K562 (cell line): ENCODE results near the gene USP12. TPM values are rescaled to one million over a fixed set of nuclear protein-coding genes. Genes with fewer than 3 reads are reported as not detected.
"Not testable (repeated sequence)": the region's sequence is repeated elsewhere in the genome, so short reads cannot be mapped to it uniquely, and the experiment has no call there.

Experiments used
- ATAC-seq: fragments of 200-7000 bp; cut with Tn5 transposase; 3 replicates; pipeline ENCODE4 v1.9.1; 2020; ENCODE audit warnings: moderate library complexity
- BruUV-seq: library from RNA; stranded (reverse); fragments of 400-500 nt; replicated peaks from 2 replicates; lab custom pipeline; 2021; lab: Mats Ljungman, UMichigan
- CTCF ChIA-PET: fragments of 300-600 bp; formaldehyde crosslinking; extraction: SDS; loops from one replicate; lab custom pipeline; 2021; ENCODE audit warnings: low intra/inter-chr PET ratio; lab: Yijun Ruan, JAX
- POLR2A ChIA-PET: fragments of 300-600, 350-650 bp; sonication (Branson Sonifier 250); formaldehyde crosslinking; extraction: SDS; loops from one replicate; lab custom pipeline; 2021; ENCODE audit warnings: antibody characterized with exemption, inconsistent platforms; lab: Yijun Ruan, JAX
- DNase-seq, 4 experiments: peaks; one replicate each; pipeline versions ENCODE4 v3.0.0 to v3.0.0-alpha.2; 2011 to 2018; ENCODE audit warnings: low spot score in 3 of 4, mixed read lengths in 3 of 4; ENCODE audit errors: extremely low read depth in 1 of 4
- FAIRE-seq: peaks from 2 replicates; lab custom pipeline; 2011; peaks lifted over from hg19 to GRCh38; lab: Jason Lieb, UNC
- H2AFZ ChIP-seq: 2 replicates; pipeline ENCODE4 v1.6.0; 2011; ENCODE audit warnings: low read depth, low read length, control low read depth, inconsistent platforms
- H3K27ac ChIP-seq: fragments of 200-600 bp; 3 replicates; pipeline ENCODE4 v1.8.0; 2011; ENCODE audit warnings: low read depth, mild to moderate bottlenecking, control low read depth, inconsistent platforms, low read length, moderate library complexity, mixed read lengths; ENCODE audit errors: extremely low read depth
- H3K27me3 ChIP-seq, 2 experiments: fragments of 300-600 bp in 1 of 2; 2 replicates in 1 of 2; 3 replicates in 1 of 2; pipeline versions ENCODE4 v1.6.0 to v1.8.0; 2011; ENCODE audit warnings: inconsistent platforms in 2 of 2, low read length in 2 of 2, mild to moderate bottlenecking in 1 of 2, mixed read lengths in 1 of 2, moderate library complexity in 1 of 2; ENCODE audit not compliant: control insufficient read depth in 2 of 2, insufficient read depth in 2 of 2
- H3K36me3 ChIP-seq: fragments of 300-600 bp; 3 replicates; pipeline ENCODE4 v1.8.0; 2011; ENCODE audit warnings: mild to moderate bottlenecking, low read length, inconsistent platforms; ENCODE audit not compliant: control insufficient read depth, insufficient read depth
- H3K4me1 ChIP-seq, 2 experiments: fragments of 200-600 bp in 1 of 2; replicated peaks in 1 of 2; 2 replicates in 1 of 2; 3 replicates in 1 of 2; pipeline versions ENCODE4 v1.5.1 to v1.8.0; 2011; ENCODE audit warnings: inconsistent platforms in 2 of 2, low read length in 2 of 2, mild to moderate bottlenecking in 1 of 2, mixed read lengths in 1 of 2, moderate library complexity in 1 of 2; ENCODE audit not compliant: control insufficient read depth in 2 of 2, insufficient read depth in 2 of 2
- H3K4me2 ChIP-seq: 2 replicates; pipeline ENCODE4 v1.6.1; 2011; ENCODE audit warnings: low read length, control low read depth, inconsistent platforms, mixed read lengths; ENCODE audit not compliant: insufficient read depth
- H3K4me3 ChIP-seq: fragments of 200-600 bp; sonication (generic), shearing (Covaris generic); 2 replicates; pipeline ENCODE4 v1.5.1; 2016; ENCODE audit warnings: control low read depth, inconsistent platforms
- H3K79me2 ChIP-seq: fragments of 200-600 bp; 3 replicates; pipeline ENCODE4 v1.8.0; 2011; ENCODE audit warnings: low read length, inconsistent platforms; ENCODE audit not compliant: control insufficient read depth, insufficient read depth
- H3K9ac ChIP-seq, 2 experiments: 2 replicates each; pipeline versions ENCODE4 v1.6.0 to v1.6.1; 2011; ENCODE audit warnings: low read depth in 2 of 2, low read length in 2 of 2, control low read depth in 1 of 2, inconsistent platforms in 1 of 2, mild to moderate bottlenecking in 1 of 2, mixed read lengths in 1 of 2; ENCODE audit not compliant: insufficient read depth in 1 of 2
- H3K9me1 ChIP-seq: one replicate; pipeline ENCODE4 v1.6.0; 2011; ENCODE audit warnings: inconsistent platforms, mild to moderate bottlenecking, low read length, moderate library complexity; ENCODE audit not compliant: control insufficient read depth, insufficient read depth
- H3K9me3 ChIP-seq: replicated peaks from 2 replicates; pipeline ENCODE4 v1.5.1; 2011; ENCODE audit warnings: low read depth, low read length, inconsistent platforms; ENCODE audit not compliant: control insufficient read depth, insufficient read depth
- H4K20me1 ChIP-seq: replicated peaks from 2 replicates; pipeline ENCODE4 v1.6.1; 2011; ENCODE audit warnings: low read length, inconsistent platforms, mixed read lengths; ENCODE audit not compliant: control insufficient read depth, insufficient read depth
- ARHGAP35 ChIP-seq: fragments of 450-650 bp; IDR thresholded peaks from 2 replicates; pipeline ENCODE4 v1.6.1; 2018; ENCODE audit not compliant: partially characterized antibody
- FUS ChIP-seq: fragments of 200-400 bp; formaldehyde crosslinking; optimal IDR thresholded peaks from 2 replicates; pipeline ENCODE3; 2017; ENCODE audit warnings: low read depth, low read length
- NFIC ChIP-seq: fragments of 450-650 bp; IDR thresholded peaks from 2 replicates; pipeline ENCODE4 v1.6.1; 2017; ENCODE audit warnings: mild to moderate bottlenecking, inconsistent platforms
- NR1H2 ChIP-seq: sonication (generic); formaldehyde crosslinking; IDR thresholded peaks from 2 replicates; pipeline ENCODE4 v1.4.0; 2020; ENCODE audit warnings: mild to moderate bottlenecking, missing genetic modification reagents
- PHTF2 ChIP-seq: fragments of 250-450 bp; sonication (Bioruptor Pico); IDR thresholded peaks from 2 replicates; pipeline ENCODE4 v1.5.0; 2021; ENCODE audit warnings: mild to moderate bottlenecking
- SNRNP70 ChIP-seq: fragments of 200-400 bp; formaldehyde crosslinking; optimal IDR thresholded peaks from 2 replicates; pipeline ENCODE3; 2017; ENCODE audit warnings: low read depth, low read length
- ZBTB7A ChIP-seq: IDR thresholded peaks from 2 replicates; pipeline ENCODE4 v1.6.1; 2011; ENCODE audit warnings: low read depth, mild to moderate bottlenecking, low read length, moderate library complexity, borderline replicate concordance; ENCODE audit not compliant: control insufficient read depth
- ZNF174 ChIP-seq: fragments of 250-450 bp; sonication (Bioruptor Pico); IDR thresholded peaks from 2 replicates; pipeline ENCODE4 v1.4.0; 2020; ENCODE audit warnings: mild to moderate bottlenecking
- WGBS: fragments of 100-300 bp; shearing (Covaris generic); methylation state at CpG from one replicate; pipeline ENCODE4 v1.1.6; 2016; ENCODE audit warnings: low coverage, mixed read lengths; ENCODE audit not compliant: insufficient coverage; ENCODE audit errors: missing lambda C conversion rate; 5-methylcytosine and 5-hydroxymethylcytosine counted together
- in situ Hi-C: fragments of 300-500 bp; cut with MboI; formaldehyde crosslinking; loops from 4 replicates; pipeline ENCODE4 v1.15.0; 2018; ENCODE audit warnings: inconsistent platforms, mixed read lengths
- intact Hi-C: fragments of 100-400 bp; cut with micrococcal nuclease; formaldehyde crosslinking; loops from 2 replicates; pipeline ENCODE4 v1.14.2; 2022
- polyA plus RNA-seq, 8 experiments: library from polyadenylated mRNA; depleted of rRNA in 4 of 8; stranded (reverse) in 5 of 8; unstranded in 3 of 8; fragments of >200 nt; fragmentation: Nextera tagmentation in 2 of 8; fragmentation: Illumina TruSeq in 1 of 8; extraction: Ambion mirVana in 2 of 8; extraction: Trizol in 1 of 8; gene quantifications; 2 replicates each; pipeline versions ENCODE4 v1.2.1 to v1.2.3, GENCODE V29; 2011 to 2014; ENCODE audit warnings: inconsistent platforms in 1 of 8, missing spikeins in 1 of 8
- total RNA-seq, 7 experiments: library from RNA; depleted of rRNA in 6 of 7; stranded (reverse); fragments of >200 nt in 6 of 7; fragmentation: Illumina TruSeq in 2 of 7; extraction: Trizol in 2 of 7; gene quantifications; 2 replicates each; pipeline versions ENCODE4 v1.2.1 to v1.2.3, GENCODE V29; 2011 to 2021; ENCODE audit warnings: low replicate concordance in 1 of 7
- TF ChIP-seq, protein P1 (sequence below), 2 experiments: fragments of 450-650 bp in 1 of 2; IDR thresholded peaks; 2 replicates each; pipeline ENCODE4 v1.6.1; 2011 to 2017; ENCODE audit warnings: low read depth in 2 of 2, antibody characterized with exemption in 1 of 2, borderline replicate concordance in 1 of 2, low read length in 1 of 2, mild to moderate bottlenecking in 1 of 2, mixed read lengths in 1 of 2; ENCODE audit not compliant: control insufficient read depth in 1 of 2

USP12 gene
- total and polyA plus RNA-seq, 9 of the 15 experiments (the other 6 are each of a cell fraction or from before 2014, with no cell fraction given) = 1.8 to 20.5 (median 13.3) TPM

DNA sequence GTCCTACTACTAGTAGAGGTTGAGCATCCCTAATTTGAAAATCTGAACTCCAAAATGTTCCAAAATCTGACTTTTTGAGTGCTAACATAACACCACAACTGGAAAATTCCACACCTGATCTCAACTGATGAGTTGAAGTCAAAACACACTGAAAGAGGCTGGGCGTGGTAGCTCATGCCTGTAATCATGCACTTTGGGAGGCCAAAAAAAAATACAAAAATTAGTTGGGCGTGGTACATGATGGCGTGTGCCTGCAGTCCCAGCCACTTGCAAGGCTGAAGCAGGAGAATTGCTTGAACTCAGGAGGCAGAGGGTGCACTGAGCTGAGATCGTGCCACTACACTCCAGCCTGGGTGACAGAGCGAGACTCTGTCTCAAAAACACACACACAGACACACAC lies 29.9 kb downstream of the USP12 start (continued):
- TF ChIP-seq, protein P1, sequence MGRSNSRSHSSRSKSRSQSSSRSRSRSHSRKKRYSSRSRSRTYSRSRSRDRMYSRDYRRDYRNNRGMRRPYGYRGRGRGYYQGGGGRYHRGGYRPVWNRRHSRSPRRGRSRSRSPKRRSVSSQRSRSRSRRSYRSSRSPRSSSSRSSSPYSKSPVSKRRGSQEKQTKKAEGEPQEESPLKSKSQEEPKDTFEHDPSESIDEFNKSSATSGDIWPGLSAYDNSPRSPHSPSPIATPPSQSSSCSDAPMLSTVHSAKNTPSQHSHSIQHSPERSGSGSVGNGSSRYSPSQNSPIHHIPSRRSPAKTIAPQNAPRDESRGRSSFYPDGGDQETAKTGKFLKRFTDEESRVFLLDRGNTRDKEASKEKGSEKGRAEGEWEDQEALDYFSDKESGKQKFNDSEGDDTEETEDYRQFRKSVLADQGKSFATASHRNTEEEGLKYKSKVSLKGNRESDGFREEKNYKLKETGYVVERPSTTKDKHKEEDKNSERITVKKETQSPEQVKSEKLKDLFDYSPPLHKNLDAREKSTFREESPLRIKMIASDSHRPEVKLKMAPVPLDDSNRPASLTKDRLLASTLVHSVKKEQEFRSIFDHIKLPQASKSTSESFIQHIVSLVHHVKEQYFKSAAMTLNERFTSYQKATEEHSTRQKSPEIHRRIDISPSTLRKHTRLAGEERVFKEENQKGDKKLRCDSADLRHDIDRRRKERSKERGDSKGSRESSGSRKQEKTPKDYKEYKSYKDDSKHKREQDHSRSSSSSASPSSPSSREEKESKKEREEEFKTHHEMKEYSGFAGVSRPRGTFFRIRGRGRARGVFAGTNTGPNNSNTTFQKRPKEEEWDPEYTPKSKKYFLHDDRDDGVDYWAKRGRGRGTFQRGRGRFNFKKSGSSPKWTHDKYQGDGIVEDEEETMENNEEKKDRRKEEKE (IDR thresholded peaks at IDR 0.05; ENCODE audit: borderline replicate concordance in 1 of 2, control insufficient read depth in 1 of 2, low read depth in 2 of 2, low read length in 1 of 2) = no peak
- TF ChIP-seq PHTF2 (CRISPR knock-in tag) (no peak), ARHGAP35 (no peak), ZBTB7A (no peak), ZNF174 (no peak), SNRNP70 (no peak), FUS (no peak), NFIC (no peak), NR1H2 (CRISPR knock-in tag) (no peak)

- 100% methylated on average over 3 of the region's 5 CpGs for WGBS
- CTCF ChIA-PET, H4K20me1 ChIP-seq, DNase-seq, intact Hi-C loops, ATAC-seq, H3K4me2 ChIP-seq, H3K36me3 ChIP-seq, H3K9ac ChIP-seq, in situ Hi-C loops, BruUV-seq, H3K4me3 ChIP-seq, H3K9me3 ChIP-seq, FAIRE-seq, H2AFZ ChIP-seq, H3K27ac ChIP-seq, H3K9me1 ChIP-seq, H3K27me3 ChIP-seq: not testable (repeated sequence)
- POLR2A ChIA-PET = interaction anchor here (1.2 kb wide), 1 partner anchor 8 kb away, joined by 3 read pairs; no protein-coding TSS in a partner anchor
- Histone ChIP-seq H3K4me1 (peaks cover 19 to 20% of the 10 kb centered on the region in 2 experiments; a peak in 4 of 5 replicates), H3K79me2 (peaks cover 94% of the 10 kb centered on the region)
Measured at GRCh38 chr13:27141159-27141558, 30.5 kb downstream of the USP12 start.
